Skeletal muscle tissue (tissue), 4 donors: ENCODE results near the gene XPC. TPM values are rescaled to one million over a fixed set of nuclear protein-coding genes. Genes with fewer than 3 reads are reported as not detected.
"Not testable (repeated sequence)": the region's sequence is repeated elsewhere in the genome, so short reads cannot be mapped to it uniquely, and the experiment has no call there.

Source experiments
- H3K27ac ChIP-seq: one replicate; pipeline ENCODE4 v1.7.0; 2013; ENCODE audit warnings: mild to moderate bottlenecking, low read depth, low read length, inconsistent platforms
- H3K27me3 ChIP-seq, 3 donors: one replicate each; pipeline ENCODE4 v1.7.0; 2013; ENCODE audit warnings: low read length in 3 of 3; ENCODE audit not compliant: control insufficient read depth in 3 of 3, insufficient read depth in 3 of 3
- H3K36me3 ChIP-seq, 3 donors: one replicate each; pipeline ENCODE4 v1.7.0; 2013; ENCODE audit warnings: low read length in 3 of 3; ENCODE audit not compliant: control insufficient read depth in 3 of 3, insufficient read depth in 3 of 3
- H3K4me1 ChIP-seq, 3 donors: one replicate each; pipeline ENCODE4 v1.7.0; 2013; ENCODE audit warnings: low read length in 3 of 3, mild to moderate bottlenecking in 3 of 3; ENCODE audit not compliant: control insufficient read depth in 3 of 3, insufficient read depth in 3 of 3
- H3K4me3 ChIP-seq, 3 donors: one replicate each; pipeline ENCODE4 v1.7.0; 2013; ENCODE audit warnings: low read length in 3 of 3
- H3K9ac ChIP-seq, 3 donors: one replicate each; pipeline ENCODE4 v1.7.0; 2013; ENCODE audit warnings: low read length in 3 of 3, mild to moderate bottlenecking in 3 of 3, moderate library complexity in 2 of 3, low read depth in 1 of 3
- H3K9me3 ChIP-seq, 3 donors: one replicate each; pipeline ENCODE4 v1.7.0; 2013; ENCODE audit warnings: low read length in 3 of 3; ENCODE audit not compliant: control insufficient read depth in 3 of 3
- total RNA-seq: library from RNA; depleted of rRNA; stranded (reverse); fragments of >200 nt; gene quantifications from one replicate; pipeline ENCODE4 v1.2.3, GENCODE V29; 2014
- donor health status: Osteomylitis.

Gene XPC
- total RNA-seq = 14.6 TPM

- H3K4me1 ChIP-seq = peaks cover 5 to 31% (median 18%) of the 10 kb centered on the region in 3 donors
Observed at GRCh38 chr3:14178247-14179113, at the start of gene XPC, which contains the start of gene LSM3. TSS of gene XPC (minus strand) at chr3:14178601. CDS start at chr3:14178568, 33 bp downstream. TSS of gene LSM3 (plus strand) at chr3:14178817. CDS start at chr3:14178861, 44 bp downstream.

GRCh38 chr3:14227856-14228255 is 49.5 kb upstream of the XPC start:
- Histone ChIP-seq H3K36me3 (no peaks in the 10 kb centered on the region), H3K9me3 (no peaks in the 10 kb centered on the region), H3K27ac (no peak overlapping the region), H3K9ac (no peak overlapping the region), H3K4me3 (no peak overlapping the region), H3K27me3 (peaks cover 0 to 2% (median 0%) of the 10 kb centered on the region in 3 donors), H3K4me1 (no peaks in the 10 kb centered on the region)

More at GRCh38 chr3:14178247-14179113, at the start of gene XPC, which contains the start of gene LSM3:
- Histone ChIP-seq H3K9ac (peak within 1 kb of the TSS; percentile 91 to 96 (median 94)), H3K9me3 (no peaks in the 10 kb centered on the region), H3K36me3 (peaks cover 2 to 12% (median 11%) of the 10 kb centered on the region in 3 donors), H3K27ac (peak within 1 kb of the TSS; percentile 91), H3K27me3 (no peaks in the 10 kb centered on the region), H3K4me3 (peak within 1 kb of the TSS; percentile 79 to 99 (median 88))

- H3K36me3 ChIP-seq, H3K4me3 ChIP-seq, H3K27ac ChIP-seq, H3K27me3 ChIP-seq, H3K9ac ChIP-seq, H3K4me1 ChIP-seq, H3K9me3 ChIP-seq: not testable (repeated sequence)
Observed at GRCh38 chr3:14226351-14226750, 48.0 kb upstream of the XPC start.

GRCh38 chr3:14225421-14225820 is 47.0 kb upstream of the XPC start:
- Histone ChIP-seq H3K27ac (no peak overlapping the region), H3K9me3 (peaks cover 0 to 2% (median 0%) of the 10 kb centered on the region in 3 donors), H3K9ac (no peak overlapping the region), H3K27me3 (no peaks in the 10 kb centered on the region), H3K4me1 (no peaks in the 10 kb centered on the region), H3K4me3 (no peak overlapping the region), H3K36me3 (no peaks in the 10 kb centered on the region)

- Histone ChIP-seq H3K4me3 (no peak overlapping the region), H3K4me1 (no peaks in the 10 kb centered on the region), H3K27ac (no peak overlapping the region), H3K27me3 (no peaks in the 10 kb centered on the region), H3K9ac (no peak overlapping the region), H3K9me3 (peaks cover 0 to 2% (median 0%) of the 10 kb centered on the region in 3 donors), H3K36me3 (no peaks in the 10 kb centered on the region)
Observed at GRCh38 chr3:14224895-14225294, 46.5 kb upstream of the XPC start.

DNA sequence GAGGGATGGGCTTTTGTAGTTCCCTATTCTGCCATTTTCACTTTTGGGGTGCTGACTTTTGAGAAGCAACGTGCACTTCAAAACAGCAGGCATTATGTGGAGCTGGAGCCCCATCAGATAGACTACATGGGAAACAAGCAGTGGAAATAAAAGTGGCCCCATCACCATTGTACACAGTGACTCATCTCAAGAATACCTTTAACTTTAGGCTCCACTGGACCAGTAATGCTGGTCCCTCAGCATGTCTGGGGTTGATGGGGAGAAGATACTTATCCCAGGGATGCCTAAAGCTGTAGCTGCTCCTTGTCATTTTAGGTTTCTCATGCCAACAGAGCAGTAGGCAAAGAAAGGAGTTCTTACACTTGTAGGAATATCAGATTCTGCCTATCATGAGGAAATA is 45.2 kb upstream of the XPC start:
- no peaks in the 10 kb centered on the region for H3K27me3 ChIP-seq
- no peaks in the 10 kb centered on the region for H3K36me3 ChIP-seq
- no peaks in the 10 kb centered on the region for H3K4me1 ChIP-seq
- H3K27ac ChIP-seq = no peak overlapping the region
- no peak overlapping the region for H3K4me3 ChIP-seq
- H3K9me3 ChIP-seq = peaks cover 0 to 2% (median 0%) of the 10 kb centered on the region in 3 donors
- no peak overlapping the region for H3K9ac ChIP-seq

- H3K4me3 ChIP-seq = no peak overlapping the region
- no peaks in the 10 kb centered on the region for H3K4me1 ChIP-seq
- H3K9ac ChIP-seq = no peak overlapping the region
- no peaks in the 10 kb centered on the region for H3K27me3 ChIP-seq
- no peaks in the 10 kb centered on the region for H3K36me3 ChIP-seq
- no peak overlapping the region for H3K27ac ChIP-seq
- H3K9me3 ChIP-seq = peaks cover 0 to 2% (median 0%) of the 10 kb centered on the region in 3 donors
Observed at GRCh38 chr3:14222900-14223594, 44.6 kb upstream of the XPC start.

DNA sequence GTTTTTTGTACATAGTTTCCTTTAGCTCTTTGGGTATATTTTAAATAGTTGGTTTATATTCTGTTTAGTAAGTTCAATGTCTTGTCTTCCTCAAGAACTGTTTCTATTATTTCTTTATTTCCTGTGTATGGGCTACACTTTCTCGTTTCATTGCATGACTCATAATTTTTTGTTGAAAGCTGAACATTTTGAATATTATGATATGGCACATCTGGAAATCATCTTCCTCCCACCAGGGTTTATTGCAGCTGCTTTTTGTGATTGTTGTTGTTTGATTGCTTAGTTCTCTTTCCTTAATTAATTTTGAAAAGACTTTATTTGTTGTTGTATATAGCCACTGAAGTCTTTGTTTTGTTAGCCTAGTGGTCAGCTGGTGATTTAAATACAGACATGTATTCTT is 44.1 kb upstream of the XPC start:
- Histone ChIP-seq H3K9ac (no peak overlapping the region), H3K9me3 (peaks cover 0 to 2% (median 0%) of the 10 kb centered on the region in 3 donors), H3K4me3 (no peak overlapping the region), H3K36me3 (no peaks in the 10 kb centered on the region), H3K27ac (no peak overlapping the region), H3K27me3 (no peaks in the 10 kb centered on the region), H3K4me1 (no peaks in the 10 kb centered on the region)

DNA sequence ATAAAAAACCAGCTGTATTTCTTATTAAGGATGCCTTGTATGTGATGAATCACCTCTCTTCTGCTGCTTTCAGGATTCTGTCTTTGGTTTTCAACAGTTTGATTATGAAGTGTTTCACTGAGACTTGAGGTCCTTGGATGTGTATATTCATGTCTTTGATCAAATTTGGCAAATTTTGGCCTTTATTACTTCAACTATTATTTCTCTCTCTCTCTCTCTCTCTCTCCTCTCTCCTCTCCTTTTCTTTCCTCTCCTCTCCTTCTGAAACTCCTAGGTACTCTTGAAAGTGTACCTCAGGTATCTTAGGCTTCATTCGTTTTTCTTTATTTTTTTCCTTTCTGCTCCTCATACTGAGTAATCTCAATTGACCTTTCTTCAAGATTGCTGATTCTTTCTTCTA is 43.5 kb upstream of the XPC start:
- no peaks in the 10 kb centered on the region for H3K4me1 ChIP-seq
- no peak overlapping the region for H3K4me3 ChIP-seq
- no peak overlapping the region for H3K27ac ChIP-seq
- peaks cover 0 to 2% (median 0%) of the 10 kb centered on the region in 3 donors for H3K9me3 ChIP-seq
- no peak overlapping the region for H3K9ac ChIP-seq
- no peaks in the 10 kb centered on the region for H3K27me3 ChIP-seq
- no peaks in the 10 kb centered on the region for H3K36me3 ChIP-seq

GRCh38 chr3:14220933-14221332 is 42.5 kb upstream of the XPC start:
- Histone ChIP-seq H3K27ac (no peak overlapping the region), H3K9me3 (peaks cover 0 to 2% (median 0%) of the 10 kb centered on the region in 3 donors), H3K4me1 (no peaks in the 10 kb centered on the region), H3K4me3 (no peak overlapping the region), H3K27me3 (no peaks in the 10 kb centered on the region), H3K9ac (no peak overlapping the region), H3K36me3 (no peaks in the 10 kb centered on the region)
